Stimulated activated CD4-positive, alpha-beta T cell treated with anti-CD3 and anti-CD28 coated beads, Interleukin-2, amount 100 ng/mL, for 24 hours (primary cell): ENCODE data around the gene TSPYL1.
"Not testable (repeated sequence)": the region's sequence is repeated elsewhere in the genome, so short reads cannot be mapped to it uniquely, and the experiment has no call there.

ENCODE experiments used
- DNase-seq, 2 donors: peaks; one replicate each; pipeline ENCODE4 v3.0.0-alpha.2; 2020

TSPYL1 gene

GRCh38 chr6:116292553-116292952 is 12.8 kb upstream of the TSPYL1 start:
- no peak for DNase-seq

DNA sequence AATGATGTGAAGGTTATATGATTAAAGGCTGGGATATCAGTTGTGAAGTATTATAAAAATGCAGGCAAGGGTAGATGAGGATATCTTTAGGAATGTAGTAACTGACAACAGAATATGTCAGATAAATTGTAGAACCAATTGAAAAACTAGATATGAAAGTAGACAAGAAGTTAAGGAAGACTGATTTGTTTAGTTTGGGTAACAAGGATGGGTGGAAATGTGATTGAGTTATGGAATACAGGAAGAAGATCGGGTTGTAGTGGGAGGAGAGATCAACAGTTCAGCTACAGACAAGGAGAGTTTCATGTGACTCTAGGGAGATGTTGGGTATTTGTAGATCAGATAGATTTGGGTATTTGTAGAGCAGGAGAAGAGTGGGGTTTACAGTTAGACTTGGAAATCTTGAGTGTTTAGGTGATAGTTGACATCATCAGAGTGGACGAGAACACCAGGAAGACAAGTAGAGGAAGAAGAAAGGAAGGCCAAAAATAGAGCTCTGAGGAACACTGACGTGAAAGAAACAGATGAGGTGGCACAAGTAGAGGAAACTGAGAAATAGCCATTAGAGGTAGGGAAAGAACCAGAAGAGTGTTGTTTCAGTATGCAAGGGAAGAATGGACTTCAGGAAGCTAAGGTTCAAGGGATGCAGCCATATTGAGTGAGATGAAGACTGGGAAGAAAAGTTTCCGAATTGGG is 12.1 kb upstream of the TSPYL1 start:
- DNase-seq, result no peak

DNA sequence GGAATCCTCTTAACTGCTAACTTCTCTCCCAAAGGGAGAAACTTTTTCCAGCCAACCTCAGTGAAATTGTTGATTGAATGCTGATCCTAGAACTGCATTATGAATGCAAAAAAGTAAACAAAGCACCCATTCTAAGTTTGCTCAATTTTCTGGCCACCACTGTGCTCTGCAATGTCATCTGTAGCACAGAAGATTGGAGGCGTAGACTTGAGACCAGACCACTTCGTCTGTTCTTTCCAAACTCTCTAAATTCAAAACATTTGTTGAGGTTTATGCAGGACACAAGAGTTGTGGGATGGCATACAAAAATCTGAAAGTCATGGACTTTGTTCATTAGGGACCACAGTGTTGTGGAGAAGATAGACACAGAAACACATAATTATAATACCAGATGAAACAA is 11.1 kb upstream of the TSPYL1 start:
- no peak for DNase-seq

DNA sequence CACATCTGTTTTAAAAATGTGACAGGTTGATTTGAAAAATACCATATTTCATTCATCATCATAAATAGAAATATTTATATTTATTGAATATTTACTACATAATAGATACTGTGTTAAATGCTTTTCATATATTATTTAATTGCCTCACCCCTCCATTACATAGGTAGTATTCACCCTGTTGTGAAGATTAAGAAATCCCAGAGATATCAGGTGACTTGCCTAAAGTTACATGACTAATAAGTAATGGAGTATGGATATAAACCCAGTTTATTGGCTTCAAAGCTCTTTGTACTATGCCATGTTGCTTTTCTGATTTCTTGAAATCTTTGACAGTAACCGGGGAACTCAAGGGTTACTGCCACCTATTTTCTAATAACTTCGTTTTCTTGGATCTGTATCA is 10.1 kb upstream of the TSPYL1 start:
- DNase-seq, result no peak

DNA sequence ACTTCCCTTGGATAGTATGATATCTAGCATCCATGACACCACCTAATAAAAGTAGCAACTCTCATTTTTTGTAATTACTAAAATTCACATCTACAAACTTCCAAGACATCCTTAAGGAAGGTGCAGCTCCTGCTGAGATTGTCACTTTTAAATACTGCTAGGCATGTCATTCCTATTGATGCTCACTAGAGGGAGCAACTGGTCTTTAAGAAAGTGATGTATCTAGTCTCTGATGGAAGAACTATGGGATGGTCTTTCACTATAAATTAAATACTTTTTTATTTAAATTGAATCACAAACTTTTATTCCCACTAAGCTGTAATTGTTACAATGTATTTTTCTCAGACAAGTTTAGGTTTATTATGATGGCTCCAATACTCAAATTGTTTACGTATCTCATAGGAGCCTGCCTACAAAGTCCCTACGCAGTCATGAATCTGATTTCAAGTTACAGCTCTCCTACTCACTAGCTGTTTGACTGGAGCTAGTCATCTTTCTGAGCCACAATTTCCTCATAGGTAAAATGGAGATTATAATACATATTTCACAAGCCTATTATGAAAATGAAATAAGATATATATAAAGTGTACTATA is 8.1 kb upstream of the TSPYL1 start:
- DNase-seq, result no peak

DNA sequence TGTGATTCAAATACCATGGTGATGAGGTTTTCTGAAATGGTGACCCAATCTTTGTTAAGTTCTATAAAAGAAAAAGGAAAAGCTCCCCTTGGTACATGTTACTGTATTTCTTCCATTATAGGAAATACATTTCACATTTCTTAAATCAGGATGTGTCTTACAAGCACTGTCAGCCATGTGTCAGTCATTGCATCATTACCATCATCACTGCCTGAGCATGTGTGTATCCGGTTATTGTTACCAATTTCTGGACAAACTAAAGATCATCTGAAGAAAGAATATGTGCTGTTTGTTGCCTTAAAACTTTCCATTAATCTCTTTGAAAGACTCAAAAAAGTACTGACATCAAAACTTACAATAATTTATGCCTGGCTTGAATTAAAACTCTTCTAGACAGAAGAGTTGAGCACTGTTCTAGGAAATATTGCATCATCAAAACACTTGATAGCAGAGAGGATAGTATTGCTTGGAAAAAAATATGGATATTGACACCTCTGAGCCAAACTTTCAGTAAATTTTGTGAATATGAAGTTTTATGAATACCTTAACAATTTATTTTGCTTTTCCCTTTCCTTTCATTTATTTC is 7.1 kb upstream of the TSPYL1 start:
- no peak for DNase-seq

GRCh38 chr6:116284984-116285383 is 5.3 kb upstream of the TSPYL1 start:
- DNase-seq, result not testable (repeated sequence)

DNA sequence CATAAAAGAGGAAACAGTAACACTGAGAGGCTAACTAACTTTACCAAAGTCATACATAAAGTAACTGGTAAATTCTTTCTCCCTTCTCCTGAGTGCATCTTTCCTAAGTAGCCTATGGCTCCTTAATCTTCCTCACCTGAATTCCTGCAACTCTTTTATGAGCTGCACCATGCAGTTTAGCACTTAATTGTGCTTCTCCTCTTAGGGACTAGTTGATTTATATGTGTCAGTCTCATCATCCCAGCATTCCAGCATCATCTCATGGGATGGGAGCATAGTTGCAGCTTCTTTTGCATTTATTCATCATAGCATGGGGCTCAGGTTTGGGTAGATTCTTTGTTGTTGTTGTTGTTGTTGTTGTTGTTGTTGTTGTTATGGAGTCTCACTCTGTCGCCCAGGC is 3.5 kb upstream of the TSPYL1 start:
- DNase-seq, result no peak

DNA sequence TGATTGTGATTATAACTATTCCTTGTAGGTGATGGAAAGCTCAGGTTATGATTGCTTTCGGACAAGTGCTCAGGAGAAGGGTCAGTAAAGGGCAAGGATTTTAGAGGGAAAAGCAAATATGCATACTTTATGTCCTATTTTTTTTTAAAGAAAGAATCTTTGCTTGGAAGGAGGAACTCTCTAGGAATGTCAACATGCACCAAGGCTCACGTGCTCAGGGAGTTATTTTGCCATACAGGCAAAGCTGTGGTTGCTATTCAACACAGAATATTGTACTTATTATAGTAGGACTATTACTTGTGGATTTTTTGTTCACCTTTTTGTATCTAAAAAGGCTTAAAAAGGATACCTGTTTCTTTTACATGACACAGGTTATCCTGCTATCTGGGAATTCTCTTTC is 3.0 kb upstream of the TSPYL1 start:
- DNase-seq, result no peak

DNA sequence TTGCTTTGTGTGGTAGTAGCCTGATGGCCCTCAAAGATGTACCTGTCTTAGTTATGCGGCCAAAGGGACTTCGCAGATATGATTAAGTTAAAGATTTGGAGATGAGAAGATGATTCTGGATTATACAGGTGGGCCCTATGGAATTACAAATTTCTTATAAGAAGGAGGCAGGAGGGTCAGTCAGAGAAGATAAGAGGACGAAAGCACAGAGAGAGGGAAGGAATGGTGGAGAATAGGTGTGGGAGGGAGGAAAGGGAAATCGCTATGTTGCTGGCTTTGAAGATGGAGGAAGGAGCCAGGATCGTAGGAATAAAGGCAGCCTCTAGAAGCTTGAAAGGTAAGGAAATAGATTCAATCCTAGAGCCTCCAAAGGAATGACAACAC is 1.2 kb upstream of the TSPYL1 start:
- DNase-seq, result no peak

DNA sequence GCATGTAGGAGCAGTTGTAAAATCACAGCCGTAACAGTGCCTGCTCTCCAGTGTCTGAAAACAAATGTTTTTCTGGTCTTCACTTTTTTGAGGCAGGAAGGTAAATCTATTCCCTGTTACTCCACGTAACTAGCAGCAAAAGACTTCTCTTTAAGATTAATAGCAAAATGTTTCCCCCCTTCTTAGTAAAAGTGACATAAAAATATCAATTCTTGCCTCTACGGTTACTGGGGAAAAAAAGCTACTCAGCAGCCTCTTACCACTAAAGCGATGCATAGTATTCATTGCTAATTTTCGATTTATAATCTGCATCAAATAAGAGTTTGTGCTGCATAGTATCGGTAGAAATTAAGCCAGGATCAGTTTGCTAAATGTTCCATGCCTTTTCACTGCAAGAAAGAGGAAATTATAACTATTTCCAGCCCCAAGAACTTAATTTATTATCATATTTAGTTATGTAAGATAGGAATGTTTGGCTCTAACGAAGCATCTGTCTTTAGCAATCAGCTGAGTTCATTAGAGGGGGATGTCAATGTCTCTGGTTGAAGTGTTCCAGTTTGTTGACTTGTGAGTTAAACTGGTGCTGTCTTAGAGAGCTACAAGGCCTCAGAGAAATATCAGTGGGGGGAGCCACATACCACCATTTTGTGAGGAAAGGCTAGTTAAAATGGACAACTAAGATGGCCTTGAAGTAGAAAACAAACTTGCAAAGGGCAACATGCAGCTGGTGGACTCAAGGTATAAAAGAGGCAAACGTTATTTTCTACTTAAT is 617 bp upstream of the TSPYL1 start:
- DNase-seq, result no peak

DNA sequence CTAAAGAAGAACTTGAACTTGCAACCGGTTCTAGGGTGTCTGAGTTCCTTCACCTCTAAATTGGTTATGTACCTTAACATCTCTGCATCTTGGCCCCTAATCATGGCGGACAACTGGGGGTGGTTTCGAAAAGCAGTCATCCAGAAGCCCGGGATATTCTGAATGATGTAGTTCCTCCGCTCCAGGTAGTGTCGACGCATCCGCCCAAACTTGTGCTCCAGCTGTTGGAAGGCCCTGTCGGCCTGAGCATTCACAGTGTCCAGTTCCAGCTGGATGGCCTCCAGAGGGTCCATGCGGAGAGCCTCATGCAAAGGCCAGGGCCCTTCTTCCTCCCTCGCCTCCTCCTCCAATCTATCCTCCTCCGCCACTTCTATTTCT is 887 bp downstream of the TSPYL1 start:
- peak; percentile 26 to 32 for DNase-seq

GRCh38 chr6:116278481-116278829 is 1.3 kb downstream of the TSPYL1 start:
- DNase-seq, result no peak

DNA sequence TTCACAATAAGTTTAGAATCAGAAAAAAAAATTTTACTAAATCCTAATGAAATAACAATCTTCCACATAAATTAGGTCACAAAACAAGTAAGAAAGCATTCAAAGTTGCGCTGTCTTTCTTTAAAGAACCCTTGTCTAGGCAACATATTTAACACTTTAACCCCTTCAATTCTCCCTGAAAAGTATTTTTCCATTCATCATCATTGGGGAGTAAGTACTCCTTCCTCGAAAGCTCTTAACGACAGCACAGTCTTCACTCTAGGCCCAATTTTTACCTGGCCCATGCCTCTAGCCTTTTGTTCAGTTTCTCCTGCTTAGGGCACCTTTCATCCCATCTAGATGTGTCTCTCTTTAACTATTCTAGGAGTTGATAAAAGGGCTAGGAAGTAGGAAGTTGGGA is 2.6 kb downstream of the TSPYL1 start:
- no peak for DNase-seq

DNA sequence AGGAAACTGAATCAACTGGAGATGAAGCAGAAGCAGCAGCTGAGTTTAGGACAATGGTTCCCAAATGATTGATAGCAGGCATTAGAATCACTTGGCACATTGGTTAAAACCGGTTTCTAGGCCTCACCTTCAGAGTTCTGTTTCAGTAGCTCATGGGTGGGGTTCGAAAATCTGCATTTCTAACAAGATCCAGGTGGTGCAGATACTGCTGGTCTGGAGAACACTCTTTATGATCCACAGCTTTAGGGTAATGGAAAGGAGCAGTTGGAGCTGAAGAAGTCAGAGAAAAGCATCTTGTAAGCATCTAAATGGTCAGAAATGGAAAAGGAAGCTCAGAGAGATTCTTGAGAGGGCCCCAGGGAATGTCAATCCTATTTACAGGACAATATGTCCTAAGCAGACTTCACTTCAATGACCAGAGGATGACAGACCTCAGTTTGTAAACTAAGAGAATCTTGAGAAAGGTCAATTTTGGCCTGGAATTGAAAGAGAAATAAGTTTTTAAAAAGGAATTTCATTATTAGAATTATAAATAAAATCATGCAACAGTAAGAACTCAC is 8.5 kb downstream of the TSPYL1 start:
- DNase-seq, result no peak

DNA sequence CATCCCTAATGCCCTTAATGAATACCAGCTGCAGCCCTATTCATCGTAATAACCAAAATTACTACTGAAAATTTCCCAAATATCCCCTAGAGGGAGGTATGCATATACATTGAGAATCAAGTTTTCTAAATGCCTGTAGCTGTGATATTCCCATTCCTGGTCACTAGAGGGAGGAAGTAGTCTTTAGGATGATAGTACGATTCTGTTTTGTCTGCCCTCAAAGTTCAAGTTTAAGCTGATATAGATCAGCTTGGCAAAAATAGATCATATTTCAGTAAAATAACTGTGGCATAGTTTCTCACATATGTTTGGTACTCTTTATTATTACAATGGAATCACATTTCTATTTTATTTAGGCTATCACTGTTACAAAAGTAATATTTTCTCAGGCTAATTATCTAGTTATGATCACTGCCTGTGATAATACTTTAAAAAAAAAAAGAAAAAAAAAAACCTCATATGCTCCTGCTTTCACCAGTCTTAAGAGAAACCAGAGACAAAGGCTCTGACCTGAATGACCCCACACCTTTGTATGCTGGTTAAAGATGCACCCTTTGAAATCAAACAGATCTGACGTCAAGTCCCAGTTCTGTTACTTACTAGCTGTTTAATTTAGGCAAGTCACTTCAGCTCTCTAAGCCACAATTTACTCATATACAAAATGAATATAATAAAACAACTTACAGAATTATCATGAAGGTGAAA is 11.0 kb downstream of the TSPYL1 start:
- no peak for DNase-seq

DNA sequence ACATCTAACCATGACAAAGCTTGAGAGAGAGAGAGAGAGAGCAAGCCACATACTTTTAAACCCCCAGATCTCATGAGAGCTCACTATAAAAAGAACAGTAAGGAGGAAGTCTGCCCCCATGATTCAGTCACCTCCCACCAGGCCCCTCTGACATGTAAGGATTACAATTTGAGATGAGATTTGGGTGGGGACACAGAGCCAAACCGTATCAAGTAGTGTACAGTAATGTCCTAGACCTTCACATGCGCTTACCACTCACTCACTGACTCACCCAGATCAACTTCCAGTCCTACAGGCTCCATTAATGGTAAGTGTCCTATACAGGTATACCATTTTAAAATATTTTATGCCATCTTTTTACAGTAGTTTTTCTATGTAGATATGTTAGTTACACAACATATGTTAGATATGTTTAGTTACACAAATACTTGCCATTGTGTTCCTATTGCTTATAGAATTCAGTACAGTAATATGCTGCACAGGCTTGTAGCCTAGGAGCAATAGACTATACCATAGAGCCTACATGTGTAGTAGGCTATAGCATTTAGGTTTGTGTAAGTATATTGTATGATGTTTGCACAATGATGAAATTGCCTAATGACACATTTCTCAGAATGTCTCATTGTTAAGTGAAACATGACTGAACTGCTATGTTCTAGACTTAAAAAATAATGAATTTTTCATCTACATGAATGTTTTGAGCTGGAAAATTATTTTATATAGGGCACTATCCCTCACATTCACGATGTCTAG is 11.7 kb downstream of the TSPYL1 start:
- no peak for DNase-seq

- DNase-seq, result no peak
These were observed 12.9 kb downstream of the TSPYL1 start for GRCh38 chr6:116266803-116267202.

GRCh38 chr6:116265041-116265829 is 14.5 kb downstream of the TSPYL1 start:
- DNase-seq, result no peak

DNA sequence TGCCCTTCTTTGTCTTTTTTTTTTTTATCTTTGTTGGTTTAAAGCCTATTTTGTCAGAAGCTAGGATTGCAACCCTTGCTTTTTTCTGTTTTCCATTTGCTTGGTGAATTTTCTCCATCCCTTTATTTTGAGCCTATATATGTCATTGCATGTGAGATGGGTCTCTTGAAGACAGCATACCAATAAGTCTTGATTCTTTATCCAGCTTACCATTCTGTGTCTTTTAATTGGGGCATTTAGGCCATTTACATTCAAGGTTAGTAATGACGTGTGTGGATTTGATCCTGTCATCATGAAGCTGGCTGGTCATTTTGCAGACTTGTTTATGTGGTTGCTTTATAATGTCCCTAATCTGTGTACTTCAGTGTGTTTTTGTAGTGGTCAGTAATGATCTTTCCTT is 16.4 kb downstream of the TSPYL1 start:
- no peak for DNase-seq

GRCh38 chr6:116258520-116258919 is 21.2 kb downstream of the TSPYL1 start:
- no peak for DNase-seq

DNA sequence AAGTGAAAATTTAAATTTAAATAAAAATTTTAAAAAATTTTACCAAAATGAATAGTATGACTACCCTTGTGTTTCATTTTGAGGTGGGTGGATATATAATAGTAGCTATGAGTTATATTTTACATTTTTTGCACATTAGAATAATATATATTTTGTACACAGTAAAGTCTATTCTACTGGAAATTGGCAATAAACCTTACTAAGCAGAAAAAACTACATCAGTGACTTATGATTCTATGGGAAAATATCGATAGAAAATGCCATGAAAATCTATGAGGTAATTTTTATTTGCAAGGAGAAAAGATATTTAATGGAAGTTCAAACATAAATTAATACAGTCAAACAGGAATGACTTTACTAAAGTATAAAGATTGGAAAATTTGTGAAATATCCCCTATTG is 23.0 kb downstream of the TSPYL1 start:
- DNase-seq, result no peak
